H9 (cell line): Measurements from ENCODE around the gene FILIP1. TPM values are rescaled to one million over a fixed set of nuclear protein-coding genes. Genes with fewer than 3 reads are reported as not detected.

ENCODE experiments used
- DNase-seq: peaks from one replicate; pipeline ENCODE4 v3.0.0-alpha.2; 2017
- H2AFZ ChIP-seq: one replicate; pipeline ENCODE4 v1.6.1; 2013; ENCODE audit warnings: mild to moderate bottlenecking, low read length, control low read depth, moderate library complexity
- H2AK5ac ChIP-seq: 2 replicates; pipeline ENCODE4 v1.6.1; 2013; ENCODE audit warnings: low read length, control low read depth, mixed read lengths; ENCODE audit not compliant: insufficient read length
- H2BK120ac ChIP-seq: one replicate; pipeline ENCODE4 v1.6.1; 2013; ENCODE audit warnings: low read depth, mild to moderate bottlenecking, low read length, control low read depth, inconsistent platforms; ENCODE audit not compliant: poor library complexity, severe bottlenecking
- H2BK12ac ChIP-seq: 2 replicates; pipeline ENCODE4 v1.6.1; 2013; ENCODE audit warnings: low read length, control low read depth, mixed read lengths, low read depth; ENCODE audit not compliant: insufficient read length
- H2BK15ac ChIP-seq: 2 replicates; pipeline ENCODE4 v1.6.1; 2013; ENCODE audit warnings: low read depth, low read length, control low read depth
- H2BK20ac ChIP-seq: one replicate; pipeline ENCODE4 v1.6.1; 2013; ENCODE audit warnings: low read depth, mild to moderate bottlenecking, low read length, control low read depth, inconsistent platforms; ENCODE audit not compliant: poor library complexity, severe bottlenecking
- H2BK5ac ChIP-seq: 2 replicates; pipeline ENCODE4 v1.6.1; 2013; ENCODE audit warnings: low read length, control low read depth, mixed read lengths; ENCODE audit not compliant: insufficient read length
- H3K14ac ChIP-seq: 2 replicates; pipeline ENCODE4 v1.6.1; 2013; ENCODE audit warnings: low read length, control low read depth; ENCODE audit not compliant: insufficient read depth
- H3K18ac ChIP-seq: 2 replicates; pipeline ENCODE4 v1.6.1; 2013; ENCODE audit warnings: low read depth, mild to moderate bottlenecking, mixed read lengths, low read length, control low read depth; ENCODE audit not compliant: insufficient read length
- H3K23ac ChIP-seq: 2 replicates; pipeline ENCODE4 v1.6.1; 2013; ENCODE audit warnings: low read length, control low read depth, mixed read lengths, low read depth; ENCODE audit not compliant: insufficient read length
- H3K23me2 ChIP-seq: 2 replicates; pipeline ENCODE4 v1.6.1; 2013; ENCODE audit warnings: low read depth, mild to moderate bottlenecking, mixed read lengths, low read length, control low read depth; ENCODE audit not compliant: insufficient read length, poor library complexity, severe bottlenecking
- H3K27ac ChIP-seq: 2 replicates; pipeline ENCODE4 v1.5.1; 2013; ENCODE audit warnings: low read length, control low read depth, mixed read lengths, low read depth; ENCODE audit not compliant: insufficient read length
- H3K27me3 ChIP-seq: 2 replicates; pipeline ENCODE4 v1.6.1; 2013; ENCODE audit warnings: low read length, control low read depth, inconsistent platforms; ENCODE audit not compliant: insufficient read depth
- H3K4ac ChIP-seq: 2 replicates; pipeline ENCODE4 v1.6.1; 2013; ENCODE audit warnings: low read depth, mild to moderate bottlenecking, control low read depth, inconsistent platforms, low read length, moderate library complexity
- H3K4me1 ChIP-seq: 2 replicates; pipeline ENCODE4 v1.6.1; 2013; ENCODE audit warnings: low read length, control low read depth, inconsistent platforms; ENCODE audit not compliant: insufficient read depth
- H3K4me2 ChIP-seq: 2 replicates; pipeline ENCODE4 v1.6.1; 2013; ENCODE audit warnings: low read length, control low read depth, mixed read lengths; ENCODE audit not compliant: insufficient read length, insufficient read depth
- H3K56ac ChIP-seq: 2 replicates; pipeline ENCODE4 v1.6.1; 2013; ENCODE audit warnings: low read depth, mild to moderate bottlenecking, mixed read lengths, low read length, control low read depth; ENCODE audit not compliant: insufficient read length
- H3K79me1 ChIP-seq: 2 replicates; pipeline ENCODE4 v1.6.1; 2013; ENCODE audit warnings: low read depth, mild to moderate bottlenecking, moderate library complexity, low read length, control low read depth, inconsistent platforms; ENCODE audit not compliant: insufficient read depth, poor library complexity, severe bottlenecking
- H3K79me2 ChIP-seq: 2 replicates; pipeline ENCODE4 v1.6.1; 2013; ENCODE audit warnings: low read length, control low read depth, inconsistent platforms; ENCODE audit not compliant: insufficient read depth
- H3K9ac ChIP-seq: 2 replicates; pipeline ENCODE4 v1.6.1; 2013; ENCODE audit warnings: low read length, control low read depth, mixed read lengths; ENCODE audit not compliant: insufficient read length; ENCODE audit errors: extremely low read depth
- H3K9me3 ChIP-seq: one replicate; pipeline ENCODE4 v1.6.1; 2013; ENCODE audit warnings: low read depth, low read length, inconsistent platforms; ENCODE audit not compliant: control insufficient read depth
- H3T11ph ChIP-seq: one replicate; pipeline ENCODE4 v1.6.1; 2013; ENCODE audit warnings: mild to moderate bottlenecking, low read length, control low read depth, inconsistent platforms
- H4K20me1 ChIP-seq: one replicate; pipeline ENCODE4 v1.6.1; 2013; ENCODE audit not compliant: control insufficient read depth, insufficient read length, insufficient read depth
- H4K5ac ChIP-seq: 2 replicates; pipeline ENCODE4 v1.6.1; 2013; ENCODE audit warnings: low read depth, mild to moderate bottlenecking, mixed read lengths, low read length, control low read depth; ENCODE audit not compliant: insufficient read length
- H4K8ac ChIP-seq: replicated peaks from 2 replicates; pipeline ENCODE4 v1.6.1; 2013; ENCODE audit warnings: low read length, control low read depth, mixed read lengths, low read depth; ENCODE audit not compliant: insufficient read length
- H4K91ac ChIP-seq: 2 replicates; pipeline ENCODE4 v1.6.1; 2013; ENCODE audit warnings: low read depth, mild to moderate bottlenecking, moderate library complexity, mixed read lengths, low read length, control low read depth; ENCODE audit not compliant: insufficient read length
- H3K27ac Mint-ChIP-seq, 3 experiments: 2 replicates in 2 of 3; 3 replicates in 1 of 3; pipeline ENCODE4 v1.8.0; 2020 to 2021; ENCODE audit warnings: mixed read lengths in 3 of 3, mild to moderate bottlenecking in 1 of 3, moderate library complexity in 1 of 3
- H3K27me3 Mint-ChIP-seq: 2 replicates; pipeline ENCODE4 v1.8.0; 2021; ENCODE audit warnings: low read depth, mild to moderate bottlenecking, moderate library complexity, mixed read lengths
- H3K36me3 Mint-ChIP-seq, 3 experiments: 2 replicates in 2 of 3; 3 replicates in 1 of 3; pipeline ENCODE4 v1.8.0; 2020 to 2021; ENCODE audit warnings: low read depth in 3 of 3, mixed read lengths in 3 of 3; ENCODE audit not compliant: insufficient read depth in 1 of 3
- H3K4me1 Mint-ChIP-seq, 2 experiments: 2 replicates each; pipeline ENCODE4 v1.8.0; 2020; ENCODE audit warnings: mixed read lengths in 2 of 2
- H3K4me3 Mint-ChIP-seq, 2 experiments: 2 replicates in 1 of 2; 3 replicates in 1 of 2; pipeline ENCODE4 v1.8.0; 2020 to 2021; ENCODE audit warnings: mild to moderate bottlenecking in 2 of 2, mixed read lengths in 2 of 2, moderate library complexity in 1 of 2
- H3K9me3 Mint-ChIP-seq, 2 experiments: 2 replicates in 1 of 2; 3 replicates in 1 of 2; pipeline ENCODE4 v1.8.0; 2020; ENCODE audit warnings: mild to moderate bottlenecking in 2 of 2, mixed read lengths in 2 of 2, moderate library complexity in 1 of 2
- WGBS: extraction: QIAGEN DNeasy Blood & Tissue Kit; methylation state at CpG from one replicate; pipeline ENCODE4 v1.1.7; 2013; ENCODE audit warnings: missing lambda C conversion rate, low lambda C conversion rate, mixed read lengths; ENCODE audit not compliant: insufficient read length; ENCODE audit errors: extremely low coverage; 5-methylcytosine and 5-hydroxymethylcytosine counted together
- total RNA-seq: library from RNA; stranded (reverse); gene quantifications from 2 replicates; pipeline ENCODE4 v1.2.1, GENCODE V29; 2021
- TF ChIP-seq, protein P1 (sequence below): fragments of 200-600 bp; sonication (generic); conservative IDR thresholded peaks from 3 replicates; pipeline ENCODE4 v1.8.0; 2021; ENCODE audit warnings: antibody characterized with exemption, mild to moderate bottlenecking

FILIP1 gene
- total RNA-seq, 1 experiment from 2014 or later = 10.5 TPM

DNA sequence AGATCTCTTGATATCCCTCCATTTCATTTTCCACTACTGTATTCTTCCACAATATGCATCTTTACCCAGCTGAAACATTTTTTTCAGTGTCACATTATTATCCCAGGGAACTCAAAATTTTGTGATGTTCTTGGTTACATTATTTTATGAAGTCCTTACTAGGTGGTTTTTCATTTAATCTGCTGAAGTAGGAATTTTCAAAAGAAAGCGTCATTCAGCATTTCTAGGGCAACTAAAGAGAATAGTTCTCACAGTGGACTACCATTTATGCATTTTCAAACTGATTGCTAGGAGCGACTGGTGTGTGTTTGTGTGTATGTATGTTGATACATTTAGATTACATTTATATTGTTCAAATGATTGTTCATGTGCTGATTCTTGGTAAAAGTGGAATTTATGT is 206.6 kb downstream of the FILIP1 start:
- no CpG with 5 or more reads among the region's 2 CpGs for WGBS
- H3K27me3 ChIP-seq = no peaks in the 10 kb centered on the region
- TF ChIP-seq, protein P1, sequence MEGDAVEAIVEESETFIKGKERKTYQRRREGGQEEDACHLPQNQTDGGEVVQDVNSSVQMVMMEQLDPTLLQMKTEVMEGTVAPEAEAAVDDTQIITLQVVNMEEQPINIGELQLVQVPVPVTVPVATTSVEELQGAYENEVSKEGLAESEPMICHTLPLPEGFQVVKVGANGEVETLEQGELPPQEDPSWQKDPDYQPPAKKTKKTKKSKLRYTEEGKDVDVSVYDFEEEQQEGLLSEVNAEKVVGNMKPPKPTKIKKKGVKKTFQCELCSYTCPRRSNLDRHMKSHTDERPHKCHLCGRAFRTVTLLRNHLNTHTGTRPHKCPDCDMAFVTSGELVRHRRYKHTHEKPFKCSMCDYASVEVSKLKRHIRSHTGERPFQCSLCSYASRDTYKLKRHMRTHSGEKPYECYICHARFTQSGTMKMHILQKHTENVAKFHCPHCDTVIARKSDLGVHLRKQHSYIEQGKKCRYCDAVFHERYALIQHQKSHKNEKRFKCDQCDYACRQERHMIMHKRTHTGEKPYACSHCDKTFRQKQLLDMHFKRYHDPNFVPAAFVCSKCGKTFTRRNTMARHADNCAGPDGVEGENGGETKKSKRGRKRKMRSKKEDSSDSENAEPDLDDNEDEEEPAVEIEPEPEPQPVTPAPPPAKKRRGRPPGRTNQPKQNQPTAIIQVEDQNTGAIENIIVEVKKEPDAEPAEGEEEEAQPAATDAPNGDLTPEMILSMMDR = no peak
- no peaks in the 10 kb centered on the region for H4K20me1 ChIP-seq
- H3K18ac ChIP-seq = no peak overlapping the region
- H3K4me1 ChIP-seq = peaks cover 3% of the 10 kb centered on the region; the same call in 1 of the 2 replicates
- no peak overlapping the region for H2AK5ac ChIP-seq
- no peak overlapping the region for H3T11ph ChIP-seq
- H2BK15ac ChIP-seq = no peak overlapping the region
- Mint-ChIP-seq H3K4me3 (no peak overlapping the region; a peak in 1 of 5 replicates), H3K27me3 (no peaks in the 10 kb centered on the region), H3K4me1 (peaks cover 36 to 42% of the 10 kb centered on the region in 2 experiments), H3K27ac (no peak overlapping the region), H3K36me3 (peaks cover 0 to 4% (median 2%) of the 10 kb centered on the region in 3 experiments; a peak in 2 of 7 replicates), H3K9me3 (no peaks in the 10 kb centered on the region)
- peaks cover 12% of the 10 kb centered on the region; the same call in 1 of the 2 replicates for H3K79me2 ChIP-seq
- no peak overlapping the region for H2AFZ ChIP-seq
- no peak overlapping the region for H3K14ac ChIP-seq
- no peak overlapping the region for H3K4me2 ChIP-seq
- H3K23me2 ChIP-seq = no peaks in the 10 kb centered on the region
- no peak overlapping the region for H4K91ac ChIP-seq
- H3K56ac ChIP-seq = no peak overlapping the region
- no peak overlapping the region for H2BK20ac ChIP-seq
- H3K27ac ChIP-seq = no peak overlapping the region
- no peak overlapping the region for H2BK5ac ChIP-seq
- no peak overlapping the region for H3K4ac ChIP-seq
- H2BK12ac ChIP-seq = no peak overlapping the region
- no peak for DNase-seq
- H3K9me3 ChIP-seq = no peaks in the 10 kb centered on the region
- no peak overlapping the region for H2BK120ac ChIP-seq
- H3K23ac ChIP-seq = no peak overlapping the region
- H3K79me1 ChIP-seq = no peaks in the 10 kb centered on the region
- no peak overlapping the region for H3K9ac ChIP-seq
- H4K5ac ChIP-seq = no peak overlapping the region
- no peak overlapping the region for H4K8ac ChIP-seq
